GM21515 (cell line): Measurements from ENCODE around the gene SMYD3.
A peak's percentile ranks its signal among the peaks of the same experiment; 100 is the strongest.
"Not testable (repeated sequence)": the region's sequence is repeated elsewhere in the genome, so short reads cannot be mapped to it uniquely, and the experiment has no call there.

Experiments used
- ATAC-seq: cut with Tn5 transposase; IDR thresholded peaks from one replicate; pipeline ENCODE4 v1.9.1; 2021; ENCODE audit not compliant: unreplicated experiment

Gene SMYD3

DNA sequence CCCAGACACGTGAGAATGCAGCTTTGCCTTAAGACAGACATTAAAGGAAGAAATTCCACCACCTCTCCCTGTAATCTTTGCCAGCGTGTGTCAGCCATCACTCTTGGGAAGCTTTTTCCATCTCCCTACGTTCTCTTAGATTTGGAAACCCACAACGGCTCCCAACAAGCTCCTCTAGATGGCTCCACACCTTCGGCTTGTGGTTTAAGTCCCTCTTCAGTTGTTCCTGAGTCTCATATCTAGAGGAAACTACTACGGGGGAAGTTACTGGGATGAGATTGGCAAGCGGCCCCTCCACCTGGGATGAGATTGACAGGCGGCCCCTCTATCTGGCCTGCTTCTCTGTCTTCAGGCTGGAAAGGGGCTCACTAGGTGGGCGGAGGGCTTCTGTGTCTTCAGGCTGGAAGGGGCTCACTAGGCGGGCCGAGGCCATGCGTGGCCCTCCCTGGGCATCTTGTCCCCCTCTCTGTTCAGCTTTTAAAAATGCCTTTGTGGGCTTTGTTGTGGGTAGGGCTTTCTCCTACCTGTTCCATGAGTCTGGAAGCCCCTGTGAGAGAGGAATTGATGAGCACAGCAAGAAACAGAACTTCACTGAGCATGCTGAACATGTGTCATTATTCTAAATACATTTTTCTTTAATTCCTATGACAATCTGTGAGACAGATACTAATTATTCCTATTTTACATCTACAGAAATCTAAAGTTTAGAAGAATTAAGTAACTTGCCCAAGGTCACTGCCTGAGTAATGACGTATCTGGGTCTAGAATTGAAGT is 681.8 kb downstream of the SMYD3 start:
- ATAC-seq: no peak

GRCh38 chr1:245823408-245824147 is 683.5 kb downstream of the SMYD3 start:
- ATAC-seq: no peak

GRCh38 chr1:245822996-245823395 is 684.1 kb downstream of the SMYD3 start:
- no peak for ATAC-seq

DNA sequence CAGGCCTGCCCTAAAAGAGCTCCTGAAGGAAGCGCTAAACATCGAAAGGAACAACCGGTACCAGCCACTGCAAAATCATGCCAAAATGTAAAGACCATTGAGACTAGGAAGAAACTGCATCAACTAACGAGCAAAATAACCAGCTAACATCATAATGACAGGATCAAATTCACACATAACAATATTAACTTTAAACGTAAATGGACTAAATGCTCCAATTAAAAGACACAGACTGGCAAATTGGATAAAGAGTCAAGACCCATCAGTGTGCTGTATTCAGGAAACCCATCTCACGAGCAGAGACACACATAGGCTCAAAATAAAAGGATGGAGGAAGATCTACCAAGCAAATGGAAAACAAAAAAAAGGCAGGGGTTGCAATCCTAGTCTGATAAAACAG is 688.7 kb downstream of the SMYD3 start:
- not testable (repeated sequence) for ATAC-seq

DNA sequence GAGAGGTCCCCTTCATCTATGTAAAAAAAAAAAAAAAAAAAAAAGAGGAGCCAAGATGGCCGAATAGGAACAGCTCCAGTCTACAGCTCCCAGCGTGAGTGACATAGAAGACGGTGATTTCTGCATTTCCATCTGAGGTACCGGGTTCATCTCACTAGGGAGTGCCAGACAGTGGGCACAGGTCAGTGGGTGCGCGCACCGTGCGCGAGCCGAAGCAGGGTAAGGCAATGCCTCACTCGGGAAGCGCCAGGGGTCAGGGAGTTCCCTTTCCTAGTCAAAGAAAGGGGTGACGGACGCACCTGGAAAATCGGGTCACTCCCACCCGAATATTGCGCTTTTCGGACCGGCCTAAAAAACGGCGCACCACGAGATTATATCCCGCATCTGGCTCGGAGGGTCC is 690.6 kb downstream of the SMYD3 start:
- not testable (repeated sequence) for ATAC-seq

GRCh38 chr1:245814651-245815050 is 692.4 kb downstream of the SMYD3 start:
- ATAC-seq: no peak

- no peak for ATAC-seq
Measured at GRCh38 chr1:245812278-245812677, 694.8 kb downstream of the SMYD3 start.

DNA sequence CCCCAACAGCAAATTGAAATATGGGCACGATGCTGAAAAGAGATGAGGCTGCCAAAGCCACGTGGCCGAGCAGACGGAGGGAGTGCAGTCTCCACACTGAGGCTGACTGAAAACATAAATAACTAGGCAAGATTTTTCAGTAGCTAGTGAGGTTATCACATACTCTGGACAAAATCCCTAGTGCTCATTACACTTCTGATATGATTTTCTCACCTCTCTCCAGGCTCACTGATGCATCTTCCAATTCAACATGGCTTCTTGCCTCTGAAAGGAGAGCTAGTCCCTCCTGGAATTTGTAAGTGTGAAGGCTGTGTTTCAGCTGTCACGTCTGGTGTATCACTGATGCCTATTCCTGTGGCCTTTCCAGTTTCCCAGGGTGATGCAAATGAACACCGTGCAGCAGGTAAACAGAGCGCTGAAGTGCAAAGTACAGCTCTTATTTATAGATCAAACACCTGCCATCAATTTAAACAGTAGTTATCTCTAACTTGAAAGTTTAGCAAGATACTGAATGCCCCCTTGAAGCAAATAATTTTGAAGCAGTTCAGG is 696.2 kb downstream of the SMYD3 start:
- no peak for ATAC-seq

GRCh38 chr1:245810181-245810769 is 696.8 kb downstream of the SMYD3 start:
- ATAC-seq: no peak

- no peak for ATAC-seq
Measured at GRCh38 chr1:245809361-245809760, 697.7 kb downstream of the SMYD3 start.

- ATAC-seq: no peak
Measured at GRCh38 chr1:245807954-245808719, 698.9 kb downstream of the SMYD3 start.

DNA sequence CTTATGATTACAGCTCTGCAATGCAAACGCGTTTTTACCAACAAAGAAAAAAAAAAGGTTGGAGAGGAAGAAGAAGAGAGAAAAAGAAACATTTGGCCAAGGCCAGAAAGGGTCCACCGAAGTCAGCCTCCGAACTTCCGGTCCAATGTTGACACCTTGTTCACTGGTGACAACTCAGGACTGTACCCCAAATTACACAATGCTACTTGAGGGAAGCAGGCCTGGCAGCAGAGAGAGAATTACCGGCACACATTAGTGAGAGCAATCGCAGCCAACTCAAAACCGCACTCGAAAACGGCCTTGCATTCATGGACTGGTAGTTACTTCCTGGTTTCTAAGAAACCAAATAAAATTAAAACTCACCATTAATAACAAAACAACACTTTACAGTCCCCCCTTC is 699.8 kb downstream of the SMYD3 start:
- ATAC-seq: peak; percentile 87

- ATAC-seq: no peak
Measured at GRCh38 chr1:245805532-245805931, 701.5 kb downstream of the SMYD3 start.

DNA sequence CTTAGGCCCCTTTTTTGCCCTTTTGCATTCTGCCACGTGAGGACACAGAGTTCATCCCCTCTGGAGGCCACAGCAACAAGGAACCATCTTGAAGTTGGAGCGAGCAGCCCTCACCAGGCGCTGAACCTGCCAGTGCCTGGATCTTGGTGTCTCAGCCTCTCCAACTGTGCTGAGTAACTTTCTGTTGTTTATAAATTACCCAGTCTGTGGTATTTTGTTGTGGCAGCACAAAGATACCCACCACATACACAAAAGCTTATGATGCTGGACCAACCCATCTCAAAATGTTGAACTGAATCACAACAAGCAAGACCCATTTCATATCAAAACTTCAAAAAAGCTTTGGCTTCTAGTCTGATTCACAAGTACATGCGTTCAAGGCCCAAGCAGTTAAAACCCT is 702.4 kb downstream of the SMYD3 start:
- no peak for ATAC-seq

DNA sequence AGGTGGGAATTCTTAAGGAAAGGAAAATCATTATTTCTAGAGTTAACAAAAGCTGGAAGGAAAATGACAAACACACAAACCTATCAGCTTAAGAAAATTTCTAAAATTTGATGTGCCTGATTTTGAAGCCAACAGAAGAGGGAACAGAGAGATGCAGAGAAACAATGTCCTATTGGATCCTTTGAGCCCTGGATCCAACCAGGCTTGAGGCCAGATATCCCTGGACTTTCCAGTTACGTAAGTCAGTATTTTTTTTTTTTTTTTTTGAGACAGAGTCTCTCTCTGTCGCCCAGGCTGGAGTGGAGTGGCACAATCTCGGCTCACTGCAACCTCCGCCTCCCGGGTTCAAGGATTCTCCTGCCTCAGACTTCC is 703.4 kb downstream of the SMYD3 start:
- ATAC-seq: no peak

DNA sequence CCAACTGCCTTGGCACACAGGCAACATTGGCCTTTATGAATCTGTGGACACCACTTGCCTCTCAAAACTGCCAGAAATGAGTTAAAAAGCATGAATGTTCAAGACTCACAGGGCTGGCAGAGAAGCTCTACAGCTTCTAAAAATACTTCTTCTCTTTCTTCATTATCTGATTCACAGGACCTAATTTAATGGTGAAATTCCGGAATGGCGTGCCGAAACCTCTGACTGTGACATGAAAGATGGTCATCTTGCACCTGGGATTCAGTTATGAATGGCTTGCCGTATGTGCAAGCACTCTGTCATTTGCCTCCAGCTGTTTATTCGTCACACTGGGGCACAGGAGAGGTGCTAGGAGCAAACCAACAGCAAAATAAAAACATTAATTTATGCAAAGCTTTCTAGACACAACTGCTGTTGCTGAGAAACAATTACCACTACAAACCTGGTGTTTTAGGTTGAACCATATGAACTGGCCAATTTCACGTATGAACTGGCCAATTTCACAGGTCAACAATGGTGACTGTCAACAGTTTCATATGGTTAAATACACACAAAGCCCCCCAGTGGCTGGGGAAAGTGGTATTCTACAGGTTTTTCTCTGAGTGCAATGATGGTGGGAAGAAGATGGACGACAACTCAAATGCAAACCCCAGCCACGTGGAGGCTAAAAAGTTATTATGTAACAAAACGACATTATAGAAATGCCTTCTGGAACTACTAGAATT is 704.0 kb downstream of the SMYD3 start:
- ATAC-seq: no peak

- no peak for ATAC-seq
Measured at GRCh38 chr1:245800901-245801605, 706.0 kb downstream of the SMYD3 start.

DNA sequence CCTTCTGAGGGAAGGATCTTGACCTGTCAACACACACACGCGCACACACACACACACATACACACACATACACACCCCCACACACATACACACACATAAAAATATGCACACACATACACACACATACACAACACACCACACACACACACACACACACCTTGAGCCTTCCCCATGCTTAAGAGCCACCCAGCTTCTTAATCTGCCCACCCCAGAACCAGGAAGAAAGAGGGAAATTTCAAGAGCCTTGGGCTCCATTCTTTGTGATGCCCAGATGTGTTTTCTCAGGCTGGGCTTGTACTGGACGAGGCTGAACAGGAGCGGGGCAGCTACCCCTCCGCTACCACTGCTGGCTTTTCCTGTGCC is 708.7 kb downstream of the SMYD3 start:
- no peak for ATAC-seq

- ATAC-seq: no peak
Measured at GRCh38 chr1:245797592-245798348, 709.3 kb downstream of the SMYD3 start.
